LNCAP (cell line): ENCODE results near the gene FAM107B.
A peak's percentile ranks its signal among the peaks of the same experiment; 100 is the strongest.

Experiments used
- CTCF ChIP-seq: fragments of 450-650 bp; IDR thresholded peaks from 2 replicates; pipeline ENCODE4 v1.5.1; 2017; ENCODE audit warnings: mild to moderate bottlenecking

Gene FAM107B

DNA sequence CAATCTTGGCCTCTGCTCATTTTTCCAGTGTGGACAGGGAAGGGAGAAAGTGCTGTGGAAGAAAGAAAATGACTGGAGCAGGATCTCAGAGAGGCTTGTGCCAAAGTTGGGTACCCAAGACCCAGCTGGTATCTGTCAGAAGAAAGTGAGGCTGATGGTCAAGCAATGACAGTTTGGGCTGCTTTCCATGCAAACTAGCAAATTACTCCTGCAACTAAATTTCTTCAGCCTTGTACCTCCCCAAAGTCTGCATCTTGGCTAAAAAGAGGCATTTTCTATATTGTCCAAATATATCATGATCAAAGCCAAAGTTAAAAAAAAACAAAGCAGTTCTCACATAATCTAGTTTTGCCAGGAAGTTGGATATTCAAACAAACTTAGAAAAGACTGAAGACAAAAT, 235.5 kb downstream of the FAM107B start:
- no peak for TF ChIP-seq CTCF

DNA sequence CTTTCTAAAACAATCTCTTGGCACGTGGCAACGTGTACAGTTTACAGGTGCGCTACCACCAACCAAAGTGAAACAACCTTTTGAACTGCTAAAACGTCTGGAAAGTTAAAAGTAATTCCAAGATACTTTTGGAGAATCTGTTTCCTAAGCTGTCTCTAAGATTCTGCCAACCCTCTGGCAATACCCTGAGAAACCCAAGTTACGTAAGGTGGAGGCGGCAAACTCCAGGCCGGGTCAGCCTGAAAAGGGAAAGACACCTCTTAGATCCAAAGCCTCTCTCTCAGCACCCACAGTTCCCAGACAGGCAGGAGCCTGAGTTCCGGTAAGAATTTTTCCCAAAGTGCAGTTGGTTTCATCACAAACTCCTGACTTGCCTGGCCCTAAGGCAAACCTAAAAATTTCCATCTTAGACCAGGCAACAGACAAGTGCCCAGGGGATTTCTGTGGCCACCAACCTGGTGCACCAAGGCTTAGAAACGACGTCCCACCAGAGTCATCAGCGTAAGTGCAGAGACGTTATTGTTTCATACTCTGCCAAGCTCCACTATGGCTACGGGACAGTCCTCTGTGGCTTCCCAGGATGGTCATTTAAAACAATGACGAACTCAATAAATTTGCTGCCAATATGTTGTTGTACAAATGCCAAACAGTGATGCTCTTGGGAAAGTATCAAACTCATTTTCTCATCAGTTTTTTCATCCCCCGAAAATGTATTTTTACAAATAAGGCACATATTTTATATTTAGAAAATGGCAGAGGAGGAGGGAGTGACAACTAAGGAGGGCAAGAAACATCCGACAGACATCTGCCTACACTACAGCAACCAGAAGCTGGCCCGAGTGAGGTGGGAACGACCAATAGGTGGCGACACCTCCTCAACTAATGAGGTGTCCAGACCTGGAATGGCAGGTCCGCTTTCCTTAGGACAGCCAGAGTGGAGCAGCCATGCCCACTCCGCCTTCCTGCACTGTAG, 238.2 kb downstream of the FAM107B start:
- TF ChIP-seq CTCF: peak; percentile 81

- TF ChIP-seq CTCF: no peak
These were observed 239.1 kb downstream of the FAM107B start for GRCh38 chr10:14535457-14536130.

DNA sequence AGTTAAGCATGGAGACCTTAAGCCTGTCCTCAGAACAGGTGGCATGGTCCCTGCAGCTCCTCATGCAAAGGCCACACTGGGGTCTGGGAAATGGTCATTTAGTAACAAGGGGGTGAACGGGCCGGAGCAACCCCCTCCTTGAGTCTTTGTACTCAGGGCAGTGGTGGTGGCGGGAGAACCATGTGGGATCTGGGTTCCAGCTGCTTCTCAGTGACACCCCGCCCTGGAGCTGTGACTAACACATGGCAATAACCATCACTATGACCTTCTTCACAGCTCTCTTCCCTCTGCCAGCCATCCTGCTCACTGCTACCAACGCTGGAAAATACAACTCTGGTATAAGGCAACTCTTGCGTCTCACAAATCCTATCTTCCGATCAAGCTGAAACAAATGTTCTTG, 240.5 kb downstream of the FAM107B start:
- no peak for TF ChIP-seq CTCF

- no peak for TF ChIP-seq CTCF
These were observed 241.4 kb downstream of the FAM107B start for GRCh38 chr10:14533295-14533694.

- no peak for TF ChIP-seq CTCF
These were observed 242.0 kb downstream of the FAM107B start for GRCh38 chr10:14532473-14533251.

GRCh38 chr10:14531974-14532373, 242.7 kb downstream of the FAM107B start:
- TF ChIP-seq CTCF: no peak
